GM23338 (cell line): ENCODE data around the gene SPATA1. TPM values are rescaled to one million over a fixed set of nuclear protein-coding genes. Genes with fewer than 3 reads are reported as not detected.

Experiments
- ATAC-seq: fragments of 200-7000 bp; cut with Tn5 transposase; 3 replicates; pipeline ENCODE4 v1.9.1; 2020
- DNase-seq: peaks from one replicate; pipeline ENCODE4 v3.0.0-alpha.2; 2015; ENCODE audit warnings: low spot score
- H2AFZ ChIP-seq: fragments of 200-600 bp; sonication (generic); 2 replicates; pipeline ENCODE4 v1.8.0; 2016; ENCODE audit warnings: antibody characterized with exemption, mild to moderate bottlenecking, moderate library complexity
- H3F3A ChIP-seq: fragments of 200-600 bp; sonication (generic); replicated peaks from 2 replicates; pipeline ENCODE4 v1.8.0; 2017; ENCODE audit warnings: antibody characterized with exemption, mixed run types, low read depth
- H3K27ac ChIP-seq: fragments of 200-600 bp; sonication (generic); 2 replicates; pipeline ENCODE4 v1.6.1; 2016; ENCODE audit warnings: low read depth
- H3K27me3 ChIP-seq: fragments of 200-600 bp; sonication (generic); 2 replicates; pipeline ENCODE4 v1.8.0; 2016; ENCODE audit warnings: mild to moderate bottlenecking, mixed run types, moderate library complexity; ENCODE audit not compliant: insufficient read depth
- H3K36me3 ChIP-seq: fragments of 200-600 bp; sonication (generic); 2 replicates; pipeline ENCODE4 v1.8.0; 2016; ENCODE audit warnings: mild to moderate bottlenecking; ENCODE audit not compliant: insufficient read depth
- H3K4me1 ChIP-seq: fragments of 200-600 bp; sonication (generic); 2 replicates; pipeline ENCODE4 v1.8.0; 2016; ENCODE audit warnings: mild to moderate bottlenecking, moderate library complexity; ENCODE audit not compliant: insufficient read depth
- H3K4me2 ChIP-seq: fragments of 200-600 bp; sonication (generic); 2 replicates; pipeline ENCODE4 v1.7.1; 2017; ENCODE audit warnings: mixed run types
- H3K4me3 ChIP-seq: fragments of 200-600 bp; sonication (generic); 2 replicates; pipeline ENCODE4 v1.6.1; 2016; ENCODE audit warnings: mixed run types
- H3K79me2 ChIP-seq: fragments of 200-600 bp; sonication (generic); replicated peaks from 2 replicates; pipeline ENCODE4 v1.8.0; 2017; ENCODE audit warnings: mild to moderate bottlenecking; ENCODE audit not compliant: insufficient read depth
- H3K9me2 ChIP-seq: fragments of 200-600 bp; sonication (generic); 2 replicates; pipeline ENCODE4 v1.8.0; 2017; ENCODE audit not compliant: insufficient read depth
- H4K20me1 ChIP-seq: fragments of 200-600 bp; sonication (generic); replicated peaks from 2 replicates; pipeline ENCODE4 v1.8.0; 2017; ENCODE audit warnings: mild to moderate bottlenecking; ENCODE audit not compliant: insufficient read depth
- H3K27ac Mint-ChIP-seq: 2 replicates; pipeline ENCODE4 v1.8.0; 2020; ENCODE audit warnings: inconsistent platforms, mild to moderate bottlenecking, moderate library complexity, mixed read lengths
- H3K27me3 Mint-ChIP-seq: 3 replicates; pipeline ENCODE4 v1.8.0; 2022; ENCODE audit warnings: low read depth, mild to moderate bottlenecking, moderate library complexity, mixed read lengths, inconsistent platforms; ENCODE audit not compliant: insufficient read depth, poor library complexity
- H3K36me3 Mint-ChIP-seq: 3 replicates; pipeline ENCODE4 v1.8.0; 2021; ENCODE audit warnings: low read depth, mild to moderate bottlenecking, inconsistent platforms, moderate library complexity, mixed read lengths
- H3K4me1 Mint-ChIP-seq: 3 replicates; pipeline ENCODE4 v1.8.0; 2020; ENCODE audit warnings: mild to moderate bottlenecking, inconsistent platforms, mixed read lengths
- H3K4me3 Mint-ChIP-seq: 3 replicates; pipeline ENCODE4 v1.8.0; 2021; ENCODE audit warnings: moderate library complexity, mild to moderate bottlenecking, inconsistent platforms, mixed read lengths
- H3K9me3 Mint-ChIP-seq: 3 replicates; pipeline ENCODE4 v1.8.0; 2020; ENCODE audit warnings: moderate library complexity, mild to moderate bottlenecking, inconsistent platforms, mixed read lengths
- ETS1 ChIP-seq: IDR thresholded peaks from 2 replicates; pipeline ENCODE4 v1.6.1; 2016; ENCODE audit warnings: antibody characterized with exemption
- EZH2 ChIP-seq: fragments of 200-600 bp; sonication (generic); IDR thresholded peaks from one replicate; pipeline ENCODE4 v1.8.0; 2017; ENCODE audit warnings: antibody characterized with exemption, mild to moderate bottlenecking, low read depth; ENCODE audit not compliant: unreplicated experiment
- EZH2phosphoT487 ChIP-seq: fragments of 200-600 bp; sonication (generic); IDR thresholded peaks from one replicate; pipeline ENCODE4 v1.8.1; 2018; ENCODE audit warnings: antibody characterized with exemption; ENCODE audit not compliant: unreplicated experiment
- NANOG ChIP-seq: IDR thresholded peaks from 2 replicates; pipeline ENCODE4 v1.6.1; 2016; ENCODE audit warnings: antibody characterized with exemption, borderline replicate concordance
- ZNF114 ChIP-seq: fragments of 250-450 bp; sonication (Bioruptor Pico); IDR thresholded peaks from 2 replicates; pipeline ENCODE4 v1.5.0; 2020; ENCODE audit warnings: mild to moderate bottlenecking, moderate library complexity
- ZNF331 ChIP-seq: fragments of 250-450 bp; sonication (Bioruptor Pico); IDR thresholded peaks from 2 replicates; pipeline ENCODE4 v1.5.0; 2020; ENCODE audit warnings: low read depth, mild to moderate bottlenecking, moderate library complexity
- polyA plus RNA-seq: library from polyadenylated mRNA; unstranded; fragments of >200 nt; fragmentation: Nextera tagmentation; extraction: Ambion mirVana; gene quantifications from 2 replicates; pipeline ENCODE4 v1.2.1, GENCODE V29; 2016
- total RNA-seq: library from RNA; depleted of rRNA; stranded (reverse); fragments of >200 nt; shearing (Covaris generic); gene quantifications from 2 replicates; pipeline ENCODE4 v1.2.3, GENCODE V29; 2014
- TF ChIP-seq, protein P1 (sequence below): IDR thresholded peaks from one replicate; pipeline ENCODE4 v1.6.1; 2018; ENCODE audit warnings: antibody characterized with exemption; ENCODE audit not compliant: unreplicated experiment
- TF ChIP-seq, protein P2 (sequence below), 2 experiments: fragments of 200-600 bp in 1 of 2; sonication (generic) in 1 of 2; conservative IDR thresholded peaks; 2 replicates each; pipeline versions ENCODE4 v1.5.1 to v1.6.1; 2016 to 2017; ENCODE audit warnings: antibody characterized with exemption in 2 of 2, low read depth in 2 of 2, mild to moderate bottlenecking in 2 of 2, moderate library complexity in 1 of 2

Gene SPATA1
- total and polyA plus RNA-seq, 2 experiments from 2014 or later = 3.3 TPM; not detected in 1

GRCh38 chr1:84597011-84597410 lies 90.8 kb downstream of the SPATA1 start:
- Mint-ChIP-seq H3K9me3 (0 out of 3 replicates have a peak, but pooled peaks cover under 1% of the 10 kb centered on the region), H3K27me3 (peaks cover 3% of the 10 kb centered on the region), H3K27ac (no peak overlapping the region), H3K36me3 (no peaks in the 10 kb centered on the region), H3K4me3 (no peak overlapping the region), H3K4me1 (peaks cover 5% of the 10 kb centered on the region; the same call in 2 of the 3 replicates)
- Histone ChIP-seq H3K4me2 (no peak overlapping the region), H3K4me3 (no peak overlapping the region), H4K20me1 (no peaks in the 10 kb centered on the region), H3K79me2 (no peaks in the 10 kb centered on the region), H3K27ac (no peak overlapping the region), H3K4me1 (peaks cover 9% of the 10 kb centered on the region), H2AFZ (peak overlapping the region; percentile 12; the same call in 1 of the 2 replicates), H3K36me3 (no peaks in the 10 kb centered on the region), H3K27me3 (no peaks in the 10 kb centered on the region), H3F3A (no peaks in the 10 kb centered on the region), H3K9me2 (no peaks in the 10 kb centered on the region)
- DNase-seq = no peak
- TF ChIP-seq EZH2phosphoT487 (no peak), ZNF331 (no peak), ZNF114 (no peak)
- TF ChIP-seq, protein P1, sequence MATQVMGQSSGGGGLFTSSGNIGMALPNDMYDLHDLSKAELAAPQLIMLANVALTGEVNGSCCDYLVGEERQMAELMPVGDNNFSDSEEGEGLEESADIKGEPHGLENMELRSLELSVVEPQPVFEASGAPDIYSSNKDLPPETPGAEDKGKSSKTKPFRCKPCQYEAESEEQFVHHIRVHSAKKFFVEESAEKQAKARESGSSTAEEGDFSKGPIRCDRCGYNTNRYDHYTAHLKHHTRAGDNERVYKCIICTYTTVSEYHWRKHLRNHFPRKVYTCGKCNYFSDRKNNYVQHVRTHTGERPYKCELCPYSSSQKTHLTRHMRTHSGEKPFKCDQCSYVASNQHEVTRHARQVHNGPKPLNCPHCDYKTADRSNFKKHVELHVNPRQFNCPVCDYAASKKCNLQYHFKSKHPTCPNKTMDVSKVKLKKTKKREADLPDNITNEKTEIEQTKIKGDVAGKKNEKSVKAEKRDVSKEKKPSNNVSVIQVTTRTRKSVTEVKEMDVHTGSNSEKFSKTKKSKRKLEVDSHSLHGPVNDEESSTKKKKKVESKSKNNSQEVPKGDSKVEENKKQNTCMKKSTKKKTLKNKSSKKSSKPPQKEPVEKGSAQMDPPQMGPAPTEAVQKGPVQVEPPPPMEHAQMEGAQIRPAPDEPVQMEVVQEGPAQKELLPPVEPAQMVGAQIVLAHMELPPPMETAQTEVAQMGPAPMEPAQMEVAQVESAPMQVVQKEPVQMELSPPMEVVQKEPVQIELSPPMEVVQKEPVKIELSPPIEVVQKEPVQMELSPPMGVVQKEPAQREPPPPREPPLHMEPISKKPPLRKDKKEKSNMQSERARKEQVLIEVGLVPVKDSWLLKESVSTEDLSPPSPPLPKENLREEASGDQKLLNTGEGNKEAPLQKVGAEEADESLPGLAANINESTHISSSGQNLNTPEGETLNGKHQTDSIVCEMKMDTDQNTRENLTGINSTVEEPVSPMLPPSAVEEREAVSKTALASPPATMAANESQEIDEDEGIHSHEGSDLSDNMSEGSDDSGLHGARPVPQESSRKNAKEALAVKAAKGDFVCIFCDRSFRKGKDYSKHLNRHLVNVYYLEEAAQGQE = no peak
- no peak for ATAC-seq

DNA sequence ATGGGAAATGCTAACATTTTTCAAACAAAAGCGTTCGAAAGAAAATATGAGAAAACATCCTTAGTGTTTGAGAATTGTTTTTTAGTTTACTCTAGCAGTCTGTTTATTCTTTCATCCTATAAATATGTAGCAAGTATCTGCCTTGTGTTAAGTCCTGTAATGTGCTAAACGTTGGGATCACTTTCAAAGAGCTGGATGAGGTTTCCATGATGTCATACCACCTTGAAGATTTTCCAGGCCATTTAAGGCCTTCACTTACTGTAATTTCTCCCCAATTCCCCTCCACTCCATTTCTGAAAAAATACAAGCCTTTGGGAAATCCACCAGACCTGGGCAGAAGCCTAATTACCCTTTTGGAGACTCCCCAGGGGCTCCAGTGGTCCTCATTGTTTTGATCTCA lies 92.2 kb downstream of the SPATA1 start:
- no peak overlapping the region for H3K4me2 ChIP-seq
- ATAC-seq = no peak

More for the DNA sequence above, 92.2 kb downstream of the SPATA1 start:
- Histone ChIP-seq H3K27ac (no peak overlapping the region), H3K4me3 (no peak overlapping the region), H3K36me3 (no peaks in the 10 kb centered on the region), H3K9me2 (no peaks in the 10 kb centered on the region), H2AFZ (peak overlapping the region; percentile 56; the same call in 1 of the 2 replicates), H4K20me1 (no peaks in the 10 kb centered on the region), H3K79me2 (no peaks in the 10 kb centered on the region), H3K4me1 (peaks cover 3% of the 10 kb centered on the region), H3F3A (no peaks in the 10 kb centered on the region), H3K27me3 (no peaks in the 10 kb centered on the region)
- Mint-ChIP-seq H3K36me3 (no peaks in the 10 kb centered on the region), H3K4me1 (peaks cover under 1% of the 10 kb centered on the region; the same call in 2 of the 3 replicates), H3K27ac (no peak overlapping the region), H3K9me3 (peaks cover 4% of the 10 kb centered on the region; the same call in 1 of the 3 replicates), H3K27me3 (peaks cover 3% of the 10 kb centered on the region), H3K4me3 (no peak overlapping the region)
- DNase-seq = no peak
- TF ChIP-seq NANOG = no peak
- TF ChIP-seq EZH2 = no peak
- TF ChIP-seq ETS1 = no peak
- TF ChIP-seq, protein P2, sequence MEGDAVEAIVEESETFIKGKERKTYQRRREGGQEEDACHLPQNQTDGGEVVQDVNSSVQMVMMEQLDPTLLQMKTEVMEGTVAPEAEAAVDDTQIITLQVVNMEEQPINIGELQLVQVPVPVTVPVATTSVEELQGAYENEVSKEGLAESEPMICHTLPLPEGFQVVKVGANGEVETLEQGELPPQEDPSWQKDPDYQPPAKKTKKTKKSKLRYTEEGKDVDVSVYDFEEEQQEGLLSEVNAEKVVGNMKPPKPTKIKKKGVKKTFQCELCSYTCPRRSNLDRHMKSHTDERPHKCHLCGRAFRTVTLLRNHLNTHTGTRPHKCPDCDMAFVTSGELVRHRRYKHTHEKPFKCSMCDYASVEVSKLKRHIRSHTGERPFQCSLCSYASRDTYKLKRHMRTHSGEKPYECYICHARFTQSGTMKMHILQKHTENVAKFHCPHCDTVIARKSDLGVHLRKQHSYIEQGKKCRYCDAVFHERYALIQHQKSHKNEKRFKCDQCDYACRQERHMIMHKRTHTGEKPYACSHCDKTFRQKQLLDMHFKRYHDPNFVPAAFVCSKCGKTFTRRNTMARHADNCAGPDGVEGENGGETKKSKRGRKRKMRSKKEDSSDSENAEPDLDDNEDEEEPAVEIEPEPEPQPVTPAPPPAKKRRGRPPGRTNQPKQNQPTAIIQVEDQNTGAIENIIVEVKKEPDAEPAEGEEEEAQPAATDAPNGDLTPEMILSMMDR (conservative IDR thresholded peaks at IDR 0.05; ENCODE audit: low read depth in 2 of 2) = no peak
- TF ChIP-seq EZH2phosphoT487 = no peak
- TF ChIP-seq, protein P1 = no peak
- no peak for TF ChIP-seq ZNF331
